GM12865 (cell line): ENCODE data around the gene NEIL1.

Experiments used
- DNase-seq: peaks from one replicate; pipeline ENCODE4 v3.0.0; 2010; ENCODE audit warnings: low read depth
- H3K4me3 ChIP-seq: 2 replicates; pipeline ENCODE4 v1.5.1; 2011; ENCODE audit warnings: mild to moderate bottlenecking, low read depth, low read length, control low read depth
- CTCF ChIP-seq: IDR thresholded peaks from 2 replicates; pipeline ENCODE4 v1.5.1; 2011; ENCODE audit warnings: low read length, control low read depth, low read depth, inconsistent platforms; ENCODE audit not compliant: insufficient read depth; ENCODE audit errors: missing control alignments

The NEIL1 gene

GRCh38 chr15:75359537-75360250, 12.9 kb downstream of the NEIL1 start:
- H3K4me3 ChIP-seq, result no peak overlapping the region
- TF ChIP-seq CTCF, result no peak
- DNase-seq, result no peak

GRCh38 chr15:75360391-75360790, 13.6 kb downstream of the NEIL1 start:
- no peak for DNase-seq
- TF ChIP-seq CTCF, result no peak
- H3K4me3 ChIP-seq, result no peak overlapping the region

- no peak overlapping the region for H3K4me3 ChIP-seq
- TF ChIP-seq CTCF, result no peak
- no peak for DNase-seq
These were observed 14.0 kb downstream of the NEIL1 start for GRCh38 chr15:75360856-75361255.

GRCh38 chr15:75361361-75361988, 14.6 kb downstream of the NEIL1 start:
- no peak overlapping the region for H3K4me3 ChIP-seq
- no peak for DNase-seq
- TF ChIP-seq CTCF, result no peak

GRCh38 chr15:75361989-75362641, 15.3 kb downstream of the NEIL1 start:
- TF ChIP-seq CTCF, result no peak
- H3K4me3 ChIP-seq, result no peak overlapping the region
- no peak for DNase-seq

- TF ChIP-seq CTCF, result no peak
- DNase-seq, result no peak
- no peak overlapping the region for H3K4me3 ChIP-seq
These were observed 15.9 kb downstream of the NEIL1 start for GRCh38 chr15:75362642-75363249.
